ENCODE measurements around the gene ZZZ3.
"Not testable (repeated sequence)": the region's sequence is repeated elsewhere in the genome, so short reads cannot be mapped to it uniquely, and the experiment has no call there.

The ZZZ3 gene

DNA sequence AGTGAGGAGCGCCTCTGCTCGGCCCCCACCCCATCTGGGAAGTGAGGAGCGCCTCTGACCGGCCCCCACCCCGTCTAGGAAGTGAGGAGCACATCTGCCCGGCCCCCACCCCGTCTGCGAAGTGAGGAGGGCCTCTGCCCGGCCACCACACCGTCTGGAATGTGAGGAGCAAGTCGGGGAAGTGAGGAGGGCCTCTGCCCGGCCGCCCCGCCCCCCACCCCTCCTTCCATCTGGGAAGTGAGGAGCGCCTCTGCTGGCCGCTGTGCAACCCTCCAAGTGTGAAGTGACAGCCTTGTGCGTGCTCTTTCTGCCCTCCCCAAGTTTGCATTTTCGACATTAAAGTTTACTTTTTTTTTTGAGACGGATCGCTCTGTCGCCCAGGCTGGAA lies 5.1 kb upstream of the ZZZ3 start:
- no peak overlapping the region for H3K27ac ChIP-seq
- peaks cover 6 to 15% of the 10 kb centered on the region in 2 experiments for H3K4me1 ChIP-seq (ENCODE audit: control insufficient read depth in 1 of 2, insufficient read depth in 1 of 2, low read depth in 1 of 2, low read length in 1 of 2)
- no peaks in the 10 kb centered on the region for H3K27me3 ChIP-seq
- H3K4me3 ChIP-seq (ENCODE audit: low read depth in 1 of 2, low read length in 1 of 2) = peak overlapping the region; percentile 34 to 43
- H3K36me3 ChIP-seq = no peaks in the 10 kb centered on the region
- no peaks in the 10 kb centered on the region for H3K9me3 ChIP-seq
- TF ChIP-seq, protein P1, sequence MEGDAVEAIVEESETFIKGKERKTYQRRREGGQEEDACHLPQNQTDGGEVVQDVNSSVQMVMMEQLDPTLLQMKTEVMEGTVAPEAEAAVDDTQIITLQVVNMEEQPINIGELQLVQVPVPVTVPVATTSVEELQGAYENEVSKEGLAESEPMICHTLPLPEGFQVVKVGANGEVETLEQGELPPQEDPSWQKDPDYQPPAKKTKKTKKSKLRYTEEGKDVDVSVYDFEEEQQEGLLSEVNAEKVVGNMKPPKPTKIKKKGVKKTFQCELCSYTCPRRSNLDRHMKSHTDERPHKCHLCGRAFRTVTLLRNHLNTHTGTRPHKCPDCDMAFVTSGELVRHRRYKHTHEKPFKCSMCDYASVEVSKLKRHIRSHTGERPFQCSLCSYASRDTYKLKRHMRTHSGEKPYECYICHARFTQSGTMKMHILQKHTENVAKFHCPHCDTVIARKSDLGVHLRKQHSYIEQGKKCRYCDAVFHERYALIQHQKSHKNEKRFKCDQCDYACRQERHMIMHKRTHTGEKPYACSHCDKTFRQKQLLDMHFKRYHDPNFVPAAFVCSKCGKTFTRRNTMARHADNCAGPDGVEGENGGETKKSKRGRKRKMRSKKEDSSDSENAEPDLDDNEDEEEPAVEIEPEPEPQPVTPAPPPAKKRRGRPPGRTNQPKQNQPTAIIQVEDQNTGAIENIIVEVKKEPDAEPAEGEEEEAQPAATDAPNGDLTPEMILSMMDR (IDR thresholded peaks at IDR 0.05) = no peak

DNA sequence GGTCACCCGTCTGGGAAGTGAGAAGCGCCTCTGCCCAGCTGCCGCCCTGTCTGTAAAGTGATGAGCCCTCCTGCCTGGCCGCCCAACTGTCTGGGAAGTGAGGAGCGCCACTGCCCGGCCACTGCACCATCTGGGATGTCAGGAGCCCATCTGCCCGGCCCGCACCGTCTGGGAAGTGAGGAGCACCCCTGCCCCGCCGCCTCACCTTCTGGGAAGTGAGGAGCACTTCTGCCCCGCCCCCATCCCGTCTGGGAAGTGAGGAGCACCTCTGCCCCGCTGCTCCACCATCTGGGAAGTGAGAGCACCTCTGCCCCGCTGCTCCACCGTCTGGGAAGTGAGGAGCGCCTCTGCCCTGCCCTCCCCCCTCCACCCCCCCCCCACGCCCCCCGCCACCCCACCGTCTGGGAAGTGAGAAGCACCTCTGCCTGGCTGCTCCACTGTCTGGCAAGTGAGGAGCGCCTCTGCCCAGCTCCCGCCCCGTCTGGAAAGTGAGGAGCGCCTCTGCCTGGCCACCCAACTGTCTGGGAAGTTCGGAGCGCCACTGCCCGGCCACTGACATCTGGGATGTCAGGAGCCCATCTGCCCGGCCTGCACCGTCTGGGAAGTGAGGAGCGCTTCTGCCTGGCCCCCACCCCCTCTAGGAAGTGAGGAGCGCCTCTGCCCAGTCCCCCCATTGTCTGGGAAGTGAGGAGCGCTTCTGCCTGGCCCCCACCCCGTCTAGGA lies 4.5 kb upstream of the ZZZ3 start:
- Histone ChIP-seq H3K27ac (no peak overlapping the region), H3K36me3 (no peaks in the 10 kb centered on the region), H3K9me3 (no peaks in the 10 kb centered on the region), H3K4me1 (ENCODE audit: control insufficient read depth in 1 of 2, insufficient read depth in 1 of 2, low read depth in 1 of 2, low read length in 1 of 2) (peaks cover 9 to 18% of the 10 kb centered on the region in 2 experiments), H3K27me3 (no peaks in the 10 kb centered on the region), H3K4me3 (ENCODE audit: low read depth in 1 of 2, low read length in 1 of 2) (no peak overlapping the region)
- TF ChIP-seq, protein P1 (IDR thresholded peaks at IDR 0.05) = no peak

DNA sequence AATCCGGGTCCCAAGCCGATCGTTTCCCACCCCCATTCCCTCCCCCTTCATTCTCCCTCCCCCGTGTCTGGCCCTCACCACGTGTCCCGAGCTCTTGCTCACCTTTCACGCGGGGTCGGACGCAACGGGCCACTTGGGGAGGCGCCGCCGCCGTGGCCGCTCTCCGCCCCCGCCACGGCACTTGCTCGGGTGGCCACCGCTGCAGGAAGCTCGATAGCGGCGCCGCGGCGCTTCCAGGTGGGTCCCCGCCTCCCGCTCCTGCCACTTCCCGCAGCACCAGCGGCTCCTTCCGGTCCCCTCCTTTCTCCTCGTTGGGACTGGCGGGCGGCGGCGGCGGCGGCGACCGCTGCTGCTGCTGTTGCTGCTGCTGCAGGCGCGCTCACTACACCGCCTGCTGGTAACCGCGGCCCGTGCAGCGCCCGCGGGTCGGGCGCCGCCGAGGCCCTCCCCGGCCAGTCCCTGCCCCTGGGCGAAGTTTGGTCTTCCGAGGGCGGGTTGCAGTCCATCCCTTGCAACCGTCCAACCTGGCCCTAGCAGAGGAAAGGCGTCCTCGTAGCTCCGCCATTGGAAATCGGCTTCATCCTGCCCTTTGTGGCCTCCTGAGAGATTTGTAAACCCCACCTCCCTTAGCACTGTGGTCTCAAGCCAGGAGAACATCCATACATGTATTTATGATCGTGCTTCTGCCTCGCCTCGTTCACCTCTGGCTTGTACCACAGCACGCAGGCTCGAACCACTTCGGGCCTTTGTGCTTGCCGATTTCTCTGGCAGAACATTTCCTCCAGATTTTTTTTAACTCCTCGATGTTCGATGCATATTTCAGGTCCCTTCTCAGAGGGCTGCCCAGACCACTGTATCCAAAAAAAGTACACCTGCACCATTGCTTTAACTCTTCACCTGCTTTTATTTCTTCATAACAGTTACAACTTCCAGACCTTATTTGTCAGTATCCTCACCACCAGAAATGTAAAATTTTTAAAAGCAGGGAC lies 996 bp upstream of the ZZZ3 start:
- H3K4me1 ChIP-seq (ENCODE audit: control insufficient read depth in 1 of 2, insufficient read depth in 1 of 2, low read depth in 1 of 2, low read length in 1 of 2) = peaks cover 30 to 42% of the 10 kb centered on the region in 2 experiments
- no peaks in the 10 kb centered on the region for H3K9me3 ChIP-seq
- H3K4me3 ChIP-seq (ENCODE audit: low read depth in 1 of 2, low read length in 1 of 2) = peak overlapping the region; percentile 63 to 93
- H3K27ac ChIP-seq = peak overlapping the region; percentile 84
- H3K36me3 ChIP-seq = no peaks in the 10 kb centered on the region
- TF ChIP-seq, protein P1 (IDR thresholded peaks at IDR 0.05) = peak; percentile 95
- no peaks in the 10 kb centered on the region for H3K27me3 ChIP-seq

DNA sequence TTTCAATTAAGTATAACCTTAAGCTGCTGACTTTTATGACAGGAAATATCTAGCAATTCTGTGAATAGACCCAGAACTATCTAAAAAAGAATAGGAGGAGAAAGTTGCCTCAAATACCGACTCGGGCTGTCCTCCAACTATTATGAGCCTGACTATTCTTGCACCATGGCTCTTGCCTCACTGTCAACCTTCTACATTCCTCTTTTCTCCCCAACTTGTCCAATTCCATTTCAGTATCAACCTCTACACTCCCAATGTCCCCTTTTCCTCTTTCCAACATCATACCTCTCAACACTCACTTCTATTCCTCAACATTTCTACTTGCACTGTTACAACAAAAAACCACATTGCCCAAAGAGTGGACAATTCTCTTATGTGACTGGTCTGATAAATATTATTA lies 2.3 kb downstream of the ZZZ3 start:
- no peaks in the 10 kb centered on the region for H3K9me3 ChIP-seq
- TF ChIP-seq, protein P1 (IDR thresholded peaks at IDR 0.05) = no peak
- H3K27me3 ChIP-seq = no peaks in the 10 kb centered on the region
- H3K4me1 ChIP-seq (ENCODE audit: control insufficient read depth in 1 of 2, insufficient read depth in 1 of 2, low read depth in 1 of 2, low read length in 1 of 2) = peaks cover 30 to 35% of the 10 kb centered on the region in 2 experiments
- no peaks in the 10 kb centered on the region for H3K36me3 ChIP-seq
- no peak overlapping the region for H3K4me3 ChIP-seq (ENCODE audit: low read depth in 1 of 2, low read length in 1 of 2)
- peak overlapping the region; percentile 9 for H3K27ac ChIP-seq

DNA sequence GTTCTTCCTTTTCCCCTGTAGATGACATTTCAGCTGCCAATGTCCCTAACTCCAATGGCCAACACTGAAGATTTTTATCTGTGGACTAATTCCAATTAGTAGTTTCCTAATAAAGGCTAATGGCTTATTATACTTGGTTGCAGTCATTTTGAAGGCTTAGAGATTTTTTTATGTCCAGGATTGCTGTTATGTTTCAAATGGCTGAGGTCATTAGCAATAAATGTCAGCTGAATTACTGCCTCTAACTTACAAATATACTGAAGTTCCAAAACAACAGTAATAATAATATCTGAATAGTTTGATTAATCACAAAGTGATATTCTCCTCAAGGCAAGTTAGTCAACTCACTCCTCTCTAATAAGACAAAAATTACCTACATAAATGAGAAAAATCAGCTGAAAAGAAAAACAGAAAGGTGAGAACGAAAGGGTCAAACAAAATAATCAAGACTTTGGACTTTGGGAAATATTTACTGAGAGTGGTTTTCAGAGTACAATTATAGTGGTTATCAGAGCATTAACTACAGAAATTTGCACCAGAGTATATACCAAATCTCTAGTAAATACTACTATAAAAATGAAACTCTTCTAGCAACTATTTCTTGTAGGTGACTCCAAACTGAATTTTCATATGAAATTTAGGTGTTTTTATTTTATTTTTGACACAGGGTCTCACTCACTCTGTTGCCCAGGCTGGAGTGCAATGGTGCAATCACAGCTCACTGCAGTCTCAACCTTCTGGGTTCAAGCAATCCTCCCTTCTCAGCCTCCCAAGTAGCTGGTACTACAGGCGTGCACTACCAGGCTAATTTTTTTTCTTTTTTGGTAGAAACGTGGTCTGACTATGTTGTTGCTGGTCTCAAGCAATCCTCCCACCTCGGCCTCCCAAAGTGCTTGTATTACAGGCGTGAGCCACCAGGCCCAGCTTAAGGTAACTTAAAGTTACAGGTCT lies 3.5 kb downstream of the ZZZ3 start:
- TF ChIP-seq, protein P1 (IDR thresholded peaks at IDR 0.05) = no peak
- H3K4me3 ChIP-seq (ENCODE audit: low read depth in 1 of 2, low read length in 1 of 2) = no peak overlapping the region
- no peaks in the 10 kb centered on the region for H3K27me3 ChIP-seq
- H3K4me1 ChIP-seq (ENCODE audit: control insufficient read depth in 1 of 2, insufficient read depth in 1 of 2, low read depth in 1 of 2, low read length in 1 of 2) = peaks cover 29 to 33% of the 10 kb centered on the region in 2 experiments
- H3K27ac ChIP-seq = no peak overlapping the region
- no peaks in the 10 kb centered on the region for H3K9me3 ChIP-seq
- H3K36me3 ChIP-seq = no peaks in the 10 kb centered on the region

DNA sequence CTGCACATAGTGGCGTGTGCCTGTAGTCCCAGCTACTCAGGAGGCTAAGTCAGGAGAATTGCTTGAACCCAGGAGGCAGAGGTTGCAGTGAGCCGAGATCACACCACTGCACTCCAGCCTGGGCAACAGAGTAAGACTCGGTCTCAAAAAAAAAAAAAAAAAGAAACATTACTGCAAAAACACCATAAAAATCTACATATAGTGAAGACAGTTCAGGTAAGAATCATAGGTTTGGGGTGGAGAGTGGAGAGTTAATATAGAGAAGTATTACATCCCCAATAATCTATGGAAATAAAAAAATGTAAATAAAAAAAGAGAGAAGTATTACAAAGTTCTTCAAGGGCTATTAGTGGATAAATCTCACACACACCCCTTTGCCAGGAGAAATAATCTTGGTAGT lies 7.7 kb downstream of the ZZZ3 start:
- not testable (repeated sequence) for H3K27ac ChIP-seq; H3K4me1 ChIP-seq (ENCODE audit: control insufficient read depth in 1 of 2, insufficient read depth in 1 of 2, low read depth in 1 of 2, low read length in 1 of 2); H3K4me3 ChIP-seq (ENCODE audit: low read depth in 1 of 2, low read length in 1 of 2)

More for the DNA sequence above, 7.7 kb downstream of the ZZZ3 start:
- H3K36me3 ChIP-seq, H3K27me3 ChIP-seq, H3K9me3 ChIP-seq: not testable (repeated sequence)

All from neutrophil (primary cell).